Glomerular endothelial cell (primary cell): ENCODE measurements around the gene TMEM164. TPM values are rescaled to one million over a fixed set of nuclear protein-coding genes. Genes with fewer than 3 reads are reported as not detected.

Source experiments
- DNase-seq: peaks from one replicate; pipeline ENCODE4 v3.0.0-alpha.2; 2011; ENCODE audit warnings: low read depth, low spot score; ENCODE audit errors: extremely low read depth
- total RNA-seq: library from RNA; depleted of rRNA; stranded (reverse); fragments of >200 nt; gene quantifications from 2 replicates; pipeline ENCODE4 v1.2.3, GENCODE V29; 2015

The TMEM164 gene
- total RNA-seq, 1 donor from 2014 or later, result 11.0 TPM

- DNase-seq, result no peak
Measured at GRCh38 chrX:110062919-110063318, 60.0 kb downstream of the TMEM164 start.

GRCh38 chrX:110066488-110067225, 63.7 kb downstream of the TMEM164 start:
- no peak for DNase-seq

- no peak for DNase-seq
Measured at GRCh38 chrX:110070970-110071369, 68.1 kb downstream of the TMEM164 start.

GRCh38 chrX:110081320-110081719, 78.4 kb downstream of the TMEM164 start:
- DNase-seq, result no peak

- DNase-seq, result no peak
Measured at GRCh38 chrX:110081740-110082139, 78.8 kb downstream of the TMEM164 start.

- DNase-seq, result no peak
Measured at GRCh38 chrX:110082161-110082560, 79.2 kb downstream of the TMEM164 start.

DNA sequence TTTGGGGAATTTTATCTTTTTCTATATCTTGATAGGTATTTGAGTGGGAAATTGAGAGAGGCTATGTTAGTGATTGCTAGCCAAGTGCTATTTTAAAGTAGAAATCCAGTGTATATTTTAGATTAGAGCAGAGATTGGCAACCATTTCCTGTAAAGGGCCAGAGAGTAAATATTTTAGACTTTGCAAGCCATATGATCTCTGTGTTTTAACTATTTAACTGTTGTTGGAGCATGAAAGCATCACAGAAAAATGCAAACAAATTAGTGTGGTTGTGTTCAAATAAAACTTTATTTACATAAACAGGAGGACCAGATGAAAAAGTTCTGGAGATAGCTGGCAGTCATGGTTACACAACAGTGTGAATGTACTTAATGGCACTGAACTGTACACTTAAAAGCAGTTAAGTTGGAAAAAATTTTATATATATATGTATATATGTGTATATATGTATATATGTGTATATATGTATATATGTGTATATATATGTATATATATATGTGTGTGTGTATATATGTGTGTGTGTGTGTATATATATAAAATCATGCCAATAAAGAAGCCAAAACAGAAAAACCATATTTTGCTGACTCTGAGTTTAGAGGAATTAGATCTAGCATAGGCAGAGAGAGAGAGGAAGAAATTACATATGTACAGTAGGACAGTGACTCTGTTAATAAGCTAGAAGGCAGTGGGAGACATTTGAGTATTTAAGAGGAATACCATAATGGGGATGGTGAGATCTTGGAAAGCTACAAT, 83.4 kb downstream of the TMEM164 start:
- DNase-seq, result no peak

- no peak for DNase-seq
Measured at GRCh38 chrX:110086916-110087484, 84.1 kb downstream of the TMEM164 start.

DNA sequence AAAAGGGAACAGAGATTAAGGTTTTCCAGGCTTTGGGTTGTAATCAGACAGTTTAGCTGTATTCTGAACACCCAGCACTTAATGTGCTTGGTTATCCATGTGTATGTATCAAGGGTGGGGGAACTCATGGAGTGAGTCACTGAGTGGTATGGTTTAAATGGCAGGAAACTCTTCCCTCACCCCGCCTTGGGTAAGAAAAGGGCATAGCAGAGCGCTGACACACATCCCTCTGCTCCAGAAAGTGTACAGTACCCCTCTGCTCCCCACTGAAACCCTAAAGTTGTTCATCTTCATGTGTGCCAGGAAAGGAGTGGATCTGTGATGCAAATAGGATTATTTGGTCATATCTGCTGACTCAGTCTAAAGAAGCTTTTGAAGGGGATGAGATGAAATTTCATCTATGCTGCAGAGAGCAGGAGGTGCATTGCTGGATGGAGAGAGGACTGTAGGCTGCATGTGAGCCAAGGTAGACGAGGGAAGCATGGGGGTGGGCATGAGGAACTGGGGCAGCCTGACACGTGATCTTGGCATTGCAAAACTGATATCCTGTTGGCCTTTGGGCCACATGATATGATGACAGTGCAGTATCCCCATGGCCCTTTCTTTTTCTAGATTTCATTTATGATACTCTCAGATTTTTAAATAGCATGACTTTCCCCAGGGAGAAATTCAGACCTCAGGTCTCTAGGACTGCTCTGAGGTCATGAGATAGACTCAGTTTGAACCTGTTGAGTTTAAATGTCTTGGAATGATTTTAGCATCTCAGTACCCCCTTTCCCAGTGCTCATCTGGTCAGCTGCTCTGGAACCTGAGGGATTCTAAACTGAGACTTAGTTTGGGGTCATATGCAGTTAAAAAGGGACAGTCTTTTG, 84.8 kb downstream of the TMEM164 start:
- no peak for DNase-seq

DNA sequence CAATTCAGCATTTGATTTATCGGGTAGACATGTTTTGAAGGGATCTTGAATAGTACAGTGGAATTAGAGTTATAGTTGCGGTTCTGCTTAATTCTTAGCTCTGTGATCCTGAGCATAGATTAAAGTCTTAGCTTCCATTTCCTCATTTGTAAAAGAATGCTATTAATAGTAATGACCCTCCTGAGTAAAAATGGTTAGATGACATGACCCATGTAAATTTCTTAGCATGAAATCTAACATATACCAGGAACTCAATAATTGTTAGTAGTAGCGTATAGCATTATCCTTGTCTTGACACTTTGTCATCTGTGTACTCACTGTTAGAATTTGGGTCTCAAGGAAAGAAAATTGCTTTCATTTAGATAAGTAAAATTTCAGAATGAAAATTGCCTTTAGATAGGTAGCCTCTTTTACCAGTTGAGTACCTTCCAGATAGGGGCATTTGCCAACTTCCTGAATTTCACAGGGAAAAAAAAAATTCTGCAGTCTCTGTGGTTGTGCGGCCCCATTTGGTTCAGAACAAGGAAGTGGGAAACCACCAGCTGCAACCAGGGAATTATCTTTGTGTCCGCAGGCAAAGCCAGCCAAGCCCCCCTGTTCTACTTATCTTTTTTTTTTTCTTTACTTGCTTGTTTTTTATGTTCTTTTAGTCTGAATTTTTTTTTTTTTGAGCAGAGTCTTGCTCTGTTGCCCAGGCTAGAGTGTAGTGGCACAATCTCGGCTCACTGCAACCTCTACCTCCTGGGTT, 86.9 kb downstream of the TMEM164 start:
- no peak for DNase-seq

- no peak for DNase-seq
Measured at GRCh38 chrX:110097920-110098319, 95.0 kb downstream of the TMEM164 start.

DNA sequence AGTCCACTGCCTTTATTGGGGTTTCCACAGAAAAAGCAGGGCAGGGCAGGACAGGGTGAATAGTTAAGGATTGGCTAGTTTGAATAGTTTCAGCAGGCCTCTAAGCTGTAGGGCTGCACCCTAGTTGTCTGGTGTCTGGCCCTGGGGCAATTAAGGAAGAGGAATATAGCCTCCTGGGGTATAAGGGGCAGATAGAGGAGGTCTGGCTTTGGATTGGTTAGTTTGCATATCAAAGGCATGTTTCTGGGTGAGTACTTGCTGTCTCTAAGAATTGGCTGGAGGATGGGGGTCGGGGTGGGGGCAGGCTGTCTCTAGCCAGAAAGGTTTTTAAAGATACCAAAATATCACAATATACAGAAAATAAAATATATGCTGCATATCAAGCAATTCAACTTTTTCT, 100.4 kb downstream of the TMEM164 start:
- DNase-seq, result no peak

- DNase-seq, result no peak
Measured at GRCh38 chrX:110104078-110104477, 101.2 kb downstream of the TMEM164 start.

- no peak for DNase-seq
Measured at GRCh38 chrX:110108381-110108821, 105.5 kb downstream of the TMEM164 start.

- no peak for DNase-seq
Measured at GRCh38 chrX:110114260-110114776, 111.4 kb downstream of the TMEM164 start.

DNA sequence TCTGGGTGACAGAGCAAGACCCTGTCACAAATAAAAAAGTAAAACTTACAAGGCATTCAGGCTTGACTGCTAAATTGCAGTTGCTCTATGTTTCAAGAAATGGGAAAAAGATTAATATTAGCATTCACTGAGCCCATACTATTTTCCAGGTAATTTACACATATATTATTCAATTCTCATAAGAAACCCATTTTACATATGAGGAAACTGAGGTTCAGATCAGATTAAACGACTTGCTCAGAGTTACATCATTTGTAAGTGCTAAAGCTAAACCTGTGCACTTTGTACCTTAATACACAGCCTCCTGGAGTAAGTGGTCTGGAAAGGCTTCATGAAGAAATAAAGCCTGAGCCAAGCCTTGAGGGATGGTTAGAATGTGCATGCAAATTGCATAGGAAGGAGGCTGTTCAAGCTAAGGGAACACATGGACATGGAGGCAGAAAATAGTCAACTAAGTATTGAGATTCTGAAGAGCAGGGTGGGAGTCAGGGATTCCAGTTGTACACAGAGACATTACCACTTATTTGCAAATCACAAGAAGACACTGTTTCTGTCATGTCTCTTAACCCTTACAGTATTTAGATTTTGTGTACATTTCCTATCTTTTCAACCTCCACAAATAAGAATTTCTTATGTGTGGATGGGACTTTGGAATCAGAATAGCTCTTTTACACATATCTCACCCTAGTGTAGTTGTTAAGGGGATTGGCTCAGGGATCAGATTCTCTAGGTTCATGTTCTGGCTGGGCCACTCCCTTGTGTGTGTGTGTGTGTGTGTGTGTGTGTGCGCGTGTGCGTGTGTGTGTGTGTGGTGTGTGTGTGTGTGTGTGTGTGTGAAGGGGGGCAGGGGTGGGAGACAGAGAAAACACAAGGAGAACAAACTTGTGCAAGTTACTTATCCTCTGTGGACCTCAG, 113.4 kb downstream of the TMEM164 start:
- no peak for DNase-seq

DNA sequence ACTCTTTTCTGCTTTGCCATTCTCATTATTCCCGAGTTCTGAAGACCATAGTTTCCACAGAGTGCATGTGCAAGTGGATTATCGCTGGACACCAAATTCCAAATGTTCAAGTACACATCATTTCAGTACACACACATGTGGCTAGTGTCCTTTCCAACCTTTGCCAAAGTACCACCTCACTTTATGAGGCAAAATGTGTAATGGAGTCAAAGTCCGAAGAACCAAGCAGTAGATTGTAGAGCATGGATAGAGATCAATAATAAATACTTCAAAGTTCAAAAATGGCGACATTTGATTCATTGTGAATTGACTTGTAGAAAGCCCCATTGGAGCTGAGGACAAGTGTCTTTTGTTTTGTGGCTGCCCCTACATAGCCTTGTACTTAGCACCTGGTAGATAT, 115.6 kb downstream of the TMEM164 start:
- DNase-seq, result no peak

GRCh38 chrX:110119480-110119879, 116.6 kb downstream of the TMEM164 start:
- no peak for DNase-seq

DNA sequence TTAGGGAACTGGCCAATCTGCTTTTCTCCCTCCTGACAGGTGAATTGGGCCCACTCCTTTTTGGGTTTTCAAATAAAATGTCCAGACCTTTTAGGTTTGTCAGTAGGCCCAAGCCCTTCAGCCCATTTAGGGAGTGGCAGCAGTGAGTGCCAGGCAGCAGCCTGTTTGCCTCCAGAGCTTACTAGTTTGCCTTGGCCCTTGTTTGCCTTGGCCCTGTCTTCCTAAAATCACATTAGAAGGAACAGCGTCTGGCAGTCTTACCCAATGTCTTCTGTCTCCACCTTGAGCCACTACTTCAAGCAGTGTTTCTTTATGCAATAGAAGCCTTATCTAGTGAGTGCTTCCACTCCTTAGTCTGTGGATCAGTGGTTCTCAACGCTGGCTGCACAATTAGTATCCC, 117.1 kb downstream of the TMEM164 start:
- DNase-seq, result no peak
